ENCODE results near the gene HTRA2.
"Not testable (repeated sequence)": the region's sequence is repeated elsewhere in the genome, so short reads cannot be mapped to it uniquely, and the experiment has no call there.

HTRA2 gene

GRCh38 chr2:74555610-74556103, 25.9 kb downstream of the HTRA2 start:
- no peak for TF ChIP-seq CTCF (IDR thresholded peaks at IDR 0.05; ENCODE audit: insufficient read depth, missing control alignments)
- no peak for FAIRE-seq
- DNase-seq (ENCODE audit: insufficient read length, low spot score) = no peak

- DNase-seq (ENCODE audit: insufficient read length, low spot score) (no peak), FAIRE-seq (no peak)
- TF ChIP-seq CTCF (IDR thresholded peaks at IDR 0.05; ENCODE audit: insufficient read depth, missing control alignments) = no peak
Measured at GRCh38 chr2:74556159-74556558, 26.4 kb downstream of the HTRA2 start.

GRCh38 chr2:74556831-74557370, 27.2 kb downstream of the HTRA2 start:
- FAIRE-seq = no peak
- DNase-seq (ENCODE audit: insufficient read length, low spot score) = no peak
- no peak for TF ChIP-seq CTCF (IDR thresholded peaks at IDR 0.05; ENCODE audit: insufficient read depth, missing control alignments)

- no peak for TF ChIP-seq CTCF (IDR thresholded peaks at IDR 0.05; ENCODE audit: insufficient read depth, missing control alignments)
- FAIRE-seq (no peak), DNase-seq (ENCODE audit: insufficient read length, low spot score) (no peak)
Measured at GRCh38 chr2:74558284-74559230, 28.8 kb downstream of the HTRA2 start.

- FAIRE-seq (no peak), DNase-seq (ENCODE audit: insufficient read length, low spot score) (no peak)
- no peak for TF ChIP-seq CTCF (IDR thresholded peaks at IDR 0.05; ENCODE audit: insufficient read depth, missing control alignments)
Measured at GRCh38 chr2:74559912-74560311, 30.2 kb downstream of the HTRA2 start.

- no peak for TF ChIP-seq CTCF (IDR thresholded peaks at IDR 0.05; ENCODE audit: insufficient read depth, missing control alignments)
- FAIRE-seq = no peak
- no peak for DNase-seq (ENCODE audit: insufficient read length, low spot score)
Measured at GRCh38 chr2:74560591-74560990, 30.9 kb downstream of the HTRA2 start.

GRCh38 chr2:74561022-74561421, 31.3 kb downstream of the HTRA2 start:
- not testable (repeated sequence) for FAIRE-seq; DNase-seq (ENCODE audit: insufficient read length, low spot score)
